ENCODE measurements around the gene ATP1A3.

ATP1A3 gene

DNA sequence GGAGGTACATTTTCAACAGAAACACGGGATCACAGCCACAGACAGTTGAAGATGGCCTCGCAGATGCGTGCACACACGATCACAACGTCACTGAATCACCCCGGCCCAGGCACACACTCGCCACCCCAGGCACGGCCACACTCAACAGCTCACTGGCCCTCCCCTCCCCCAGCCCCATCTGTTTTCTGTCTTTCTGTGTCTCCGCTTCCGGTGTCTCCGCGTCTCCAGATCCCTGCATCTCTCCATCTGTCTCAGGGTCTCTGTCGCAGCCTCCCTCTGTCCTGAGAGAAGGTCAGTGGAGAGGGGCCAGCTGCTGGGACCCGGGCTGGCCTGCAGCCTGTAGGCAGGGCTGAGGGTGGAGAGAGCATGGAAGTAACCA is 3.8 kb upstream of the ATP1A3 start:
- TF ChIP-seq POLR2AphosphoS5 (IDR thresholded peaks at IDR 0.05; ENCODE audit: low read depth, low read length): no peak
- TF ChIP-seq, protein P1, sequence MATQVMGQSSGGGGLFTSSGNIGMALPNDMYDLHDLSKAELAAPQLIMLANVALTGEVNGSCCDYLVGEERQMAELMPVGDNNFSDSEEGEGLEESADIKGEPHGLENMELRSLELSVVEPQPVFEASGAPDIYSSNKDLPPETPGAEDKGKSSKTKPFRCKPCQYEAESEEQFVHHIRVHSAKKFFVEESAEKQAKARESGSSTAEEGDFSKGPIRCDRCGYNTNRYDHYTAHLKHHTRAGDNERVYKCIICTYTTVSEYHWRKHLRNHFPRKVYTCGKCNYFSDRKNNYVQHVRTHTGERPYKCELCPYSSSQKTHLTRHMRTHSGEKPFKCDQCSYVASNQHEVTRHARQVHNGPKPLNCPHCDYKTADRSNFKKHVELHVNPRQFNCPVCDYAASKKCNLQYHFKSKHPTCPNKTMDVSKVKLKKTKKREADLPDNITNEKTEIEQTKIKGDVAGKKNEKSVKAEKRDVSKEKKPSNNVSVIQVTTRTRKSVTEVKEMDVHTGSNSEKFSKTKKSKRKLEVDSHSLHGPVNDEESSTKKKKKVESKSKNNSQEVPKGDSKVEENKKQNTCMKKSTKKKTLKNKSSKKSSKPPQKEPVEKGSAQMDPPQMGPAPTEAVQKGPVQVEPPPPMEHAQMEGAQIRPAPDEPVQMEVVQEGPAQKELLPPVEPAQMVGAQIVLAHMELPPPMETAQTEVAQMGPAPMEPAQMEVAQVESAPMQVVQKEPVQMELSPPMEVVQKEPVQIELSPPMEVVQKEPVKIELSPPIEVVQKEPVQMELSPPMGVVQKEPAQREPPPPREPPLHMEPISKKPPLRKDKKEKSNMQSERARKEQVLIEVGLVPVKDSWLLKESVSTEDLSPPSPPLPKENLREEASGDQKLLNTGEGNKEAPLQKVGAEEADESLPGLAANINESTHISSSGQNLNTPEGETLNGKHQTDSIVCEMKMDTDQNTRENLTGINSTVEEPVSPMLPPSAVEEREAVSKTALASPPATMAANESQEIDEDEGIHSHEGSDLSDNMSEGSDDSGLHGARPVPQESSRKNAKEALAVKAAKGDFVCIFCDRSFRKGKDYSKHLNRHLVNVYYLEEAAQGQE (IDR thresholded peaks at IDR 0.05; ENCODE audit: insufficient read depth in 1 of 2, low read depth in 2 of 2, low read length in 2 of 2): peak in 1 of 2 experiments; percentile 42; a peak in 1 of 4 replicates

DNA sequence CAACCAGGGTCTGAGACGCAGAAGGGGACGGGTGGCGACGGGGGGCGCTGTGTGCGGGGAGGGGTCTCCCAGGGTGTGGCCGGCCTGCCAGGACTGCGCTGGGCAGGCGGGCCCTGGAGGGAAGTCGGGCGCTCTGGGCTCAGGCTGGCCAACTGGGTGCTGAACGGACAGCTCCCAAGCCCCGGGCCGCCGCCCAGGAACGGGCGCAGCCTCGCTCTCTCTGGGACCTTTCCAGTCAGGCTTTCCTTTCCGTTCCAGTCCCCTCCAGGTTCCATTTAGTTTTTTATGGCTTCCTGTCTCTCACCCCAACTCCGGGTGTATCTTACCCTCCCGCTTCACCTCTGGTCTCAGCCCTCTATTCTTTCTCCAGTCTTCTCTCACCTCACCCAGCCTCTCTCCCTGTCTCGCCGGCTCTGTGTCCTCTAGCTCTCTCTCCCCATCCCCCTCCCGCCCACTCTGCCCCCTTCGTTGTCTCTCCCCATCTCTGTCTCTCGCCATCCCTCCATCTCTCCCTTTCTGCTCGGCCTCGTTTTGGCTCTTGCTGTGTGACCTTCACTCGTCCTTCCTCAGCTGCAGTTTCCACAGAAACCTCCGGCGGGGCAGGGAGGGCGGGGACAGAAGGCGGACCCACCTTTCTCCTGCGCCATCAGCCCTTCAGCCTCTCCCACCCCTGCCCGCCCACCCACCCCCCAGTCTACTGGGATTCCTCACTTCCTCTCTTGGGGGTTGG is 3.3 kb upstream of the ATP1A3 start:
- TF ChIP-seq, protein P1 (IDR thresholded peaks at IDR 0.05; ENCODE audit: insufficient read depth in 1 of 2, low read depth in 2 of 2, low read length in 2 of 2): peak; percentile 95 to 96
- no peak for TF ChIP-seq TAF1 (IDR thresholded peaks at IDR 0.05; ENCODE audit: borderline replicate concordance, insufficient read depth, low read length)

DNA sequence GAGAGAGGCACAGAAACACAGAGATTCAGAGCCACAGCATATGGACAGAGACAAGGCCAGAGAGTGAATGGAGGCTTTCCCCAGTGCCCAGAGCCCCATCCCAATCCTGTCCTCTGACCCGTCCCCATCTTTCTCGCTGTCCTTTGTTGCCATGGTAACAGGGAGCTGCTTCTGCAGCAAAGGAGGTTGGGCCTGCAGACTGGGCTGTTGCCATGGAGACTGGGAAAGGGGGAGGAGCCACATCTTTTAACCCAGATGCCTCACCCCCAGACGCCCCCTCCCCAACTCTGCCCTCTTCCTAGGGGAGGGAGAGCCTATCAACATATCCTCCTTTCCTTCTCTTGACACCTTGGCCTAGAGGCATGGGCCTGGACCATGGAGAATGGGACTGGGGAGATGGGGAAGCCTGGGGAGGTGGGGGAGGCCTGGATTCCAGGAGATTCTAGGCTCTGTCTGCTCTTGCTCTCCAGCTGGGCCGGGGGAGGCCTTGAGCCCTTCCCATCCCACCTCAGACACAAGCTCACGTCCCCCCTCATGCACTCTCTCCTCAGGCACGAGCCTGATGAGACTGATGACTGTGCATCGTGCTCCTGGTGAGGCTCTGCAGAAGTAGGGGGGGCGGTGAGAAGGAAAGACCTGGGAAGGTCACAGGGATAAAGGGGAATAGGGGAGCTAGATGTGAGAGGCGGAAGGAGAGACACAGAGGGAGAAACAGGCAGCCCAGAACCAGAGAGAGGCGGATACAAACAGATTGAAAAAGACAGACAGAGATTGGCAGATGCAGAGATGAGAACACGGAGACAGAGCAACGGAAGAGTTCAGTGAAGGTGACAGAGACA is 2.1 kb upstream of the ATP1A3 start:
- TF ChIP-seq FOXP2 (optimal IDR thresholded peaks at IDR 0.05; ENCODE audit: borderline replicate concordance, extremely low read depth, extremely low read length, insufficient read depth): no peak
- TF ChIP-seq POLR2AphosphoS5 (IDR thresholded peaks at IDR 0.05; ENCODE audit: low read depth, low read length): no peak
- no peak for TF ChIP-seq TAF1 (IDR thresholded peaks at IDR 0.05; ENCODE audit: borderline replicate concordance, insufficient read depth, low read length)
- TF ChIP-seq, protein P1 (IDR thresholded peaks at IDR 0.05; ENCODE audit: insufficient read depth in 1 of 2, low read depth in 2 of 2, low read length in 2 of 2): 0 out of 4 replicates have a peak, but pooled peaks of 1 of the 2 experiments have one; percentile 1
- no peak for TF ChIP-seq SIN3A (IDR thresholded peaks at IDR 0.05; ENCODE audit: borderline replicate concordance, insufficient read depth, low read length)

DNA sequence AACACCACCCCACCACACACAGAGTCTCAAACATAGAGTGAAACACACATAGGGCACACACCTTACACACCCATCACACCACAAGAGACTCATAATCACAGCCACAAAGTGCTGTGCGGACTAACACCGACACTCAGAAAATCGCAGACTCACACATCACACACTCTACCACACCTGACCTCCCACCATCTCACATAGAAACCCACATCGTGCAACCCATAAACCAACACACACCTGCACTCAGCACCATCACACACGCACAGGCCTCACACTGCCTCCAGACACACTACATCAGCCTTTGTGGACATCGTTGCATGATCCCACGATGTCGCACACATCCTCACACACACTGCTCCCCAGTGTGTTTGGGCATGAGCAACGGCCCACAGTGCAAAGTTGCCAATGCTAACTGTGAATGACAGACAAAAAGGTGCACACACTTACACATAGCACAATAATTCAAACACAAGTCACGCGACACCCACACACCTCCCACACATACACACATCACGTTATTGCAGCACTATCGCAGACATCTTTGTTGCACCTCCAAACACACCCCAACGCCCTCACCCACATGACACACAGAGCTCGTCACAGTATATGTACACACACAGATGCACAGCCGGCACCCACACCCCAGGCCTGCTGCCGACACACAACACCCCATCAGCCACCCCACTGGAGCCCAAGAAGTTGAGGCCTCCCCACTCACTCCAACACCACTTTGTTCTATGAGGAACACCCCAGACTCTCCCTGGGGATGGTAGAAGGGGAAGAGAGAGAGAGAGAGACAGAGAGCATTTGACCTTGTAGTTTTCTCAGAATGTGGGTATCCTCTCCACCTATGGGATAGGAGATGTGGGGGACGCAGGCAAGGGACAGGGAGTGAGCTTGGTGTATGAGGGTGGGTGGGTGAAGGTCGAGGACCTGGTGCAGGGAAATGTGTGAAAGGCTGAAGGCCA is 1.2 kb upstream of the ATP1A3 start:
- no peak for TF ChIP-seq POLR2AphosphoS5 (IDR thresholded peaks at IDR 0.05; ENCODE audit: low read depth, low read length)
- no peak for TF ChIP-seq SIN3A (IDR thresholded peaks at IDR 0.05; ENCODE audit: borderline replicate concordance, insufficient read depth, low read length)
- TF ChIP-seq, protein P1 (IDR thresholded peaks at IDR 0.05; ENCODE audit: insufficient read depth in 1 of 2, low read depth in 2 of 2, low read length in 2 of 2): peak in 1 of 2 experiments; percentile 21; a peak in 1 of 4 replicates
- TF ChIP-seq FOXP2 (optimal IDR thresholded peaks at IDR 0.05; ENCODE audit: borderline replicate concordance, extremely low read depth, extremely low read length, insufficient read depth): no peak
- TF ChIP-seq TAF1 (IDR thresholded peaks at IDR 0.05; ENCODE audit: borderline replicate concordance, insufficient read depth, low read length): no peak
